K562 (cell line): ENCODE results near the gene VIM. TPM values are rescaled to one million over a fixed set of nuclear protein-coding genes. Genes with fewer than 3 reads are reported as not detected.
A peak's percentile ranks its signal among the peaks of the same experiment; 100 is the strongest.

Experiments used
- BRF1 ChIP-seq: IDR thresholded peaks from 3 replicates; pipeline ENCODE4 v1.6.1; 2011; ENCODE audit warnings: borderline replicate concordance, mild to moderate bottlenecking; ENCODE audit not compliant: insufficient read length; ENCODE audit errors: extremely low read depth
- CBX2 ChIP-seq: fragments of 200-600 bp; sonication (generic); IDR thresholded peaks from one replicate; pipeline ENCODE4 v1.6.1; 2012; ENCODE audit warnings: mild to moderate bottlenecking, low read length, inconsistent platforms; ENCODE audit not compliant: insufficient read depth, poor library complexity, severe bottlenecking
- CREB3 ChIP-seq: fragments of 450-650 bp; conservative IDR thresholded peaks from 2 replicates; pipeline ENCODE4 v1.6.1; 2016; ENCODE audit warnings: missing genetic modification characterization, low read depth, mild to moderate bottlenecking, missing compliant biosample characterization, moderate library complexity
- CREM ChIP-seq: IDR thresholded peaks from 2 replicates; pipeline ENCODE4 v1.6.1; 2014; ENCODE audit warnings: antibody characterized with exemption, low read depth
- FOXK2 ChIP-seq, 2 experiments: fragments of 450-650 bp; IDR thresholded peaks in 1 of 2; conservative IDR thresholded peaks in 1 of 2; 2 replicates each; pipeline ENCODE4 v1.6.1; 2016; ENCODE audit warnings: low read depth in 2 of 2, mild to moderate bottlenecking in 1 of 2
- GTF2A2 ChIP-seq: IDR thresholded peaks from 2 replicates; pipeline ENCODE4 v1.6.1; 2016; ENCODE audit warnings: mild to moderate bottlenecking, missing genetic modification characterization, missing compliant biosample characterization
- HDAC6 ChIP-seq: IDR thresholded peaks from 2 replicates; pipeline ENCODE4 v1.6.1; 2012; ENCODE audit warnings: low read depth, mild to moderate bottlenecking, control low read depth, inconsistent platforms, low read length, moderate library complexity
- HNRNPH1 ChIP-seq: fragments of 200-400 bp; formaldehyde crosslinking; optimal IDR thresholded peaks from 2 replicates; pipeline ENCODE3; 2017; ENCODE audit warnings: low read depth, mild to moderate bottlenecking, low read length, moderate library complexity
- L3MBTL2 ChIP-seq: fragments of 450-650 bp; IDR thresholded peaks from 2 replicates; pipeline ENCODE4 v1.6.1; 2016; ENCODE audit warnings: mild to moderate bottlenecking, moderate library complexity
- NFRKB ChIP-seq: fragments of 450-650 bp; IDR thresholded peaks from 2 replicates; pipeline ENCODE4 v1.6.1; 2016; ENCODE audit warnings: low read depth
- NUFIP1 ChIP-seq: fragments of 450-650 bp; IDR thresholded peaks from 2 replicates; pipeline ENCODE4 v1.6.1; 2018; ENCODE audit not compliant: partially characterized antibody
- PRDM10 ChIP-seq: fragments of 450-650 bp; IDR thresholded peaks from 2 replicates; pipeline ENCODE4 v1.6.1; 2018; ENCODE audit not compliant: partially characterized antibody
- PTRF ChIP-seq: fragments of 450-650 bp; IDR thresholded peaks from 2 replicates; pipeline ENCODE4 v1.6.1; 2016; ENCODE audit warnings: mild to moderate bottlenecking, missing genetic modification characterization, missing compliant biosample characterization
- SETDB1 ChIP-seq: IDR thresholded peaks from one replicate; pipeline ENCODE4 v1.6.1; 2012; ENCODE audit warnings: low read length, control low read depth, inconsistent platforms
- ZNF445 ChIP-seq: fragments of 250-450 bp; sonication (Bioruptor Pico); IDR thresholded peaks from 2 replicates; pipeline ENCODE4 v1.4.0; 2020; ENCODE audit warnings: low read depth, mild to moderate bottlenecking, moderate library complexity
- ZNF592 ChIP-seq: fragments of 450-650 bp; IDR thresholded peaks from 2 replicates; pipeline ENCODE4 v1.6.1; 2017; ENCODE audit warnings: antibody characterized with exemption, mild to moderate bottlenecking
- ZNF644 ChIP-seq: fragments of 200-800 bp; sonication (Bioruptor generic); IDR thresholded peaks from 2 replicates; pipeline ENCODE4 v1.6.1; 2016; ENCODE audit warnings: low read depth, missing genetic modification characterization, missing compliant biosample characterization
- polyA plus RNA-seq, 8 experiments: library from polyadenylated mRNA; depleted of rRNA in 4 of 8; stranded (reverse) in 5 of 8; unstranded in 3 of 8; fragments of >200 nt; fragmentation: Nextera tagmentation in 2 of 8; fragmentation: Illumina TruSeq in 1 of 8; extraction: Ambion mirVana in 2 of 8; extraction: Trizol in 1 of 8; gene quantifications; 2 replicates each; pipeline versions ENCODE4 v1.2.1 to v1.2.3, GENCODE V29; 2011 to 2014; ENCODE audit warnings: inconsistent platforms in 1 of 8, missing spikeins in 1 of 8
- total RNA-seq, 7 experiments: library from RNA; depleted of rRNA in 6 of 7; stranded (reverse); fragments of >200 nt in 6 of 7; fragmentation: Illumina TruSeq in 2 of 7; extraction: Trizol in 2 of 7; gene quantifications; 2 replicates each; pipeline versions ENCODE4 v1.2.1 to v1.2.3, GENCODE V29; 2011 to 2021; ENCODE audit warnings: low replicate concordance in 1 of 7

The VIM gene
- total and polyA plus RNA-seq, 9 of the 15 experiments (the other 6 are each of a cell fraction or from before 2014, with no cell fraction given) = 86.0 to 621 (median 383) TPM

GRCh38 chr10:17214971-17215781 is 12.9 kb upstream of the VIM start (continued):
- TF ChIP-seq PRDM10 = peak; percentile 99
- TF ChIP-seq ZNF644 (tag) = 0 out of 2 replicates have a peak, but pooled peaks have one; percentile 33
- TF ChIP-seq CBX2 = no peak
- TF ChIP-seq CREM = no peak
- TF ChIP-seq NFRKB = 0 out of 2 replicates have a peak, but pooled peaks have one; percentile 15
- no peak for TF ChIP-seq SETDB1
- peak; percentile 15; the same call in 1 of the 2 replicates for TF ChIP-seq CREB3 (tag)
- TF ChIP-seq ZNF445 (CRISPR knock-in tag) = no peak
- no peak for TF ChIP-seq HDAC6
- TF ChIP-seq HNRNPH1 = no peak
- TF ChIP-seq L3MBTL2 = peak; percentile 78
- peak; percentile 27; the same call in 1 of the 2 replicates for TF ChIP-seq GTF2A2 (tag)
- TF ChIP-seq NUFIP1 = no peak
- TF ChIP-seq PTRF (tag) = 0 out of 2 replicates have a peak, but pooled peaks have one; percentile 11
- no peak for TF ChIP-seq BRF1
- TF ChIP-seq ZNF592 = peak; percentile 74
- peak in 1 of 2 experiments; percentile 96; a peak in 2 of 4 replicates for TF ChIP-seq FOXK2 (conservative IDR thresholded peaks at IDR 0.05 in 1 of 2, IDR thresholded peaks at IDR 0.05 in 1 of 2; ENCODE audit: low read depth in 2 of 2)
